ENCODE data around the gene RAB6A. TPM values are rescaled to one million over a fixed set of nuclear protein-coding genes. Genes with fewer than 3 reads are reported as not detected.

The RAB6A gene
- total RNA-seq, 1 experiment from 2014 or later = 172 TPM

DNA sequence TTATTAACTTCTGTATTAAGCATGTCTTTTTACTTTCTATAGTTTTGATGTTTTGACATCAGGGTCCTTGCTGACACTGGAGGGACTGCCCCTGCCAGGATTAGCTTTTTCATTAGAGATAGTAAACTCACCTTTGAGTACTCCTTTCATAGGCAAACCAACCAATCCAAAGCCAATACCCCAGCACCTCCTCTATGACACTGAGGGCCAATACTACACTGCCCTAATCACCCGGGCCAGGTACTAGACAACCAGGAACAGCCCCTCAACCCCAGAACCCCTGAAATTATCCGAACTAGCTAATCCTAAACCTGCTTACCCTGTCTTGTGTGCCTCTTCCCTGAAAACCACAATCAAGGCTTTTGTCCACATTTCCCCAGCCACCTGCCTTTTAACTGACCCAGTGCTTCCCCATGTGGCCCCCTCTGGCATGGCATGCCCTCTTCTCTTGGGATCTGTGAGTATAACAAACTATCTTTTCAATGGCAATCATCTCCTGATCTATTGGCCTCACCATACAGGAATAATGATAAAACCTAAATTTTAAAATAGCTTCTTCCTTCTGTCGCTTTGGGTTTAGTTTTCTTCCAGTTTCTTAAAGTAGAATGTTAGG is 31.2 kb downstream of the RAB6A start:
- peaks cover 8% of the 10 kb centered on the region for H3K4me1 Mint-ChIP-seq (ENCODE audit: insufficient read depth, unreplicated experiment)
- BruUV-seq (replicated peaks) = no TSS peak
- TF ChIP-seq, protein P1, sequence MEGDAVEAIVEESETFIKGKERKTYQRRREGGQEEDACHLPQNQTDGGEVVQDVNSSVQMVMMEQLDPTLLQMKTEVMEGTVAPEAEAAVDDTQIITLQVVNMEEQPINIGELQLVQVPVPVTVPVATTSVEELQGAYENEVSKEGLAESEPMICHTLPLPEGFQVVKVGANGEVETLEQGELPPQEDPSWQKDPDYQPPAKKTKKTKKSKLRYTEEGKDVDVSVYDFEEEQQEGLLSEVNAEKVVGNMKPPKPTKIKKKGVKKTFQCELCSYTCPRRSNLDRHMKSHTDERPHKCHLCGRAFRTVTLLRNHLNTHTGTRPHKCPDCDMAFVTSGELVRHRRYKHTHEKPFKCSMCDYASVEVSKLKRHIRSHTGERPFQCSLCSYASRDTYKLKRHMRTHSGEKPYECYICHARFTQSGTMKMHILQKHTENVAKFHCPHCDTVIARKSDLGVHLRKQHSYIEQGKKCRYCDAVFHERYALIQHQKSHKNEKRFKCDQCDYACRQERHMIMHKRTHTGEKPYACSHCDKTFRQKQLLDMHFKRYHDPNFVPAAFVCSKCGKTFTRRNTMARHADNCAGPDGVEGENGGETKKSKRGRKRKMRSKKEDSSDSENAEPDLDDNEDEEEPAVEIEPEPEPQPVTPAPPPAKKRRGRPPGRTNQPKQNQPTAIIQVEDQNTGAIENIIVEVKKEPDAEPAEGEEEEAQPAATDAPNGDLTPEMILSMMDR (IDR thresholded peaks at IDR 0.05; ENCODE audit: unreplicated experiment) = peak; percentile 28
- no peak overlapping the region for H3K4me3 Mint-ChIP-seq (ENCODE audit: unreplicated experiment)
- DNase-seq (ENCODE audit: unreplicated experiment) = peak; percentile 29
- intact Hi-C loops (cut with micrococcal nuclease) = no loop called here
- H3K27me3 Mint-ChIP-seq (ENCODE audit: insufficient read depth, unreplicated experiment) = no peaks in the 10 kb centered on the region
- no peaks in the 10 kb centered on the region for H3K9me3 Mint-ChIP-seq (ENCODE audit: unreplicated experiment)
- peaks cover 56% of the 10 kb centered on the region for H3K36me3 Mint-ChIP-seq (ENCODE audit: insufficient read depth, unreplicated experiment)
- ChIA-PET CTCF (interaction anchor here (0.6 to 1.0 kb wide), 4 partner anchors 10 to 1847 kb away, joined by 3 to 5 read pairs (median 4); no protein-coding TSS in a partner anchor), POLR2A (interaction anchor here (1.8 kb wide), 1 partner anchor 10 kb away, joined by 6 read pairs; no protein-coding TSS in a partner anchor)
- peak overlapping the region; percentile 61 for H3K27ac Mint-ChIP-seq (ENCODE audit: low read depth, unreplicated experiment)

DNA sequence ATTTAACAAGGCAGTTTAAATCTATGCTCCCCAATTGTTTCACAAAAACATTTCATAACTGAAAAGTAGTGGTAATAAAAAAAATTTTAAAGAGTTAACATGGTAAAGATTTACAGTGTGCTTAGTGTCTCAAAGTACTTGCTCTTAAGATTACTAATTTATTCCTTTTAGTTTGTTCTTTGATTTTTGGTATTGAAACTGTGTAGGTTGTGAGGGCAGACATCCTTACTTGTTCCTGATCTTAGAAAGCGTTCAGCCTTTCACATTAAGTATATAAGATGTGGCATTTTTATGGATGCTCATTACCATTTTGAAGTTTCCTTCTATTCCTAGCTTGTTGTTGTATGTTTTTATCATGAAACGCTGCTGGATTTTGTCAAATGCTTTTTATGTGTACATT is 32.9 kb downstream of the RAB6A start:
- H3K9me3 Mint-ChIP-seq (ENCODE audit: unreplicated experiment) = no peaks in the 10 kb centered on the region
- H3K4me3 Mint-ChIP-seq (ENCODE audit: unreplicated experiment) = no peak overlapping the region
- POLR2A ChIA-PET = interaction anchor here (1.0 kb wide), 1 partner anchor 20 kb away, joined by 3 read pairs; no protein-coding TSS in a partner anchor
- H3K36me3 Mint-ChIP-seq (ENCODE audit: insufficient read depth, unreplicated experiment) = peaks cover 61% of the 10 kb centered on the region
- no peak overlapping the region for H3K27ac Mint-ChIP-seq (ENCODE audit: low read depth, unreplicated experiment)
- TF ChIP-seq, protein P1 (IDR thresholded peaks at IDR 0.05; ENCODE audit: unreplicated experiment) = no peak
- CTCF ChIA-PET = interaction anchor here (0.6 kb wide), 1 partner anchor 17 kb away, joined by 5 read pairs; no protein-coding TSS in a partner anchor
- peaks cover 10% of the 10 kb centered on the region for H3K4me1 Mint-ChIP-seq (ENCODE audit: insufficient read depth, unreplicated experiment)
- no TSS peak for BruUV-seq (replicated peaks)
- no peak for DNase-seq (ENCODE audit: unreplicated experiment)
- intact Hi-C loops (cut with micrococcal nuclease) = no loop called here
- no peaks in the 10 kb centered on the region for H3K27me3 Mint-ChIP-seq (ENCODE audit: insufficient read depth, unreplicated experiment)

DNA sequence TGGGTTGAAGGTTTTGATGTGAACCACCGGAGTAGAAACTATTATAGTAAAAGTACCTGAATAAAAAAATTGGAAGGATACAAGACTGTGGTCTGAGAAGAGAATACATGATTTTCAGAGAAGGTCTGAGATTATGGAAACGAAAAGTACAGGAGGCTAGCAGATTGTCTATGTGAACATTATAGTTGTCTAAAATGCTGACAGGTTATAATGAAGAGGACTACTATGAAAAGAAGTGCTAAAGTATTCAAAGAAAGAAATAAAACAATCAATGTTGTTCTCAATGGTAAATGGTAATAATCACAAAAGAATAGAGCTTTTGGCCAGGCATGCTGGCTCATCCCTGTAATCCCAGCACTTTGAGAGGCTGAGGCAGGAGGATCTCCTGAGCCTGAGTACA is 34.0 kb downstream of the RAB6A start:
- peaks cover 10% of the 10 kb centered on the region for H3K4me1 Mint-ChIP-seq (ENCODE audit: insufficient read depth, unreplicated experiment)
- intact Hi-C loops (cut with micrococcal nuclease) = no loop called here
- H3K9me3 Mint-ChIP-seq (ENCODE audit: unreplicated experiment) = no peaks in the 10 kb centered on the region
- peak overlapping the region; percentile 14 for H3K27ac Mint-ChIP-seq (ENCODE audit: low read depth, unreplicated experiment)
- TF ChIP-seq, protein P1 (IDR thresholded peaks at IDR 0.05; ENCODE audit: unreplicated experiment) = no peak
- no peak for DNase-seq (ENCODE audit: unreplicated experiment)
- ChIA-PET POLR2A (interaction anchor here (0.7 kb wide), 1 partner anchor 25 kb away, joined by 3 read pairs; no protein-coding TSS in a partner anchor), CTCF (interaction anchor here (0.6 kb wide), 1 partner anchor 47 kb away, joined by 3 read pairs; no protein-coding TSS in a partner anchor)
- no peaks in the 10 kb centered on the region for H3K27me3 Mint-ChIP-seq (ENCODE audit: insufficient read depth, unreplicated experiment)
- H3K36me3 Mint-ChIP-seq (ENCODE audit: insufficient read depth, unreplicated experiment) = peaks cover 59% of the 10 kb centered on the region
- no peak overlapping the region for H3K4me3 Mint-ChIP-seq (ENCODE audit: unreplicated experiment)
- BruUV-seq (replicated peaks) = no TSS peak

DNA sequence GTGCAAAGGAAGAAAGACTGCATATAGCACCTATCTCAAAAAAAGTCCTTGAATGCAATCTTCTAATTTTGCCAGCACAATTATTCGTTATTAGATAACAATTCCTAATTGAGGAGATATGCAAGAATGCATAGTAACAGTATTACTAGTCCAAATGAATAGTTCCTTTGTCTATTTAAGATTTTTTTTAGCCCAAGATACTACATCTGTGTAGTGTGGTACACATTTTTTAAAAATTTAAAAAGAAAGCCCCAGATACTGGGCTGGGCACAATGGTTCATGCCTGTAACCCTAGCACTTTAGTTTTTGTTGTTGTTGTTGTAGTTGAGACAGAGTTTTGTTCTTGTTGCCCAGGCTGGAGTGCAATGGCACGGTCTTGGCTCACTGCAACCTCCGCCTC is 43.7 kb downstream of the RAB6A start:
- Mint-ChIP-seq H3K27ac (ENCODE audit: low read depth, unreplicated experiment) (no peak overlapping the region), H3K9me3 (ENCODE audit: unreplicated experiment) (no peaks in the 10 kb centered on the region), H3K27me3 (ENCODE audit: insufficient read depth, unreplicated experiment) (no peaks in the 10 kb centered on the region), H3K36me3 (ENCODE audit: insufficient read depth, unreplicated experiment) (peaks cover 72% of the 10 kb centered on the region), H3K4me3 (ENCODE audit: unreplicated experiment) (no peak overlapping the region), H3K4me1 (ENCODE audit: insufficient read depth, unreplicated experiment) (no peaks in the 10 kb centered on the region)
- BruUV-seq (replicated peaks) = no TSS peak
- ChIA-PET CTCF (interaction anchor here (0.9 kb wide), 1 partner anchor 18 kb away, joined by 3 read pairs; no protein-coding TSS in a partner anchor), POLR2A (interaction anchor here (1.0 kb wide), 1 partner anchor 23 kb away, joined by 4 read pairs; no protein-coding TSS in a partner anchor)
- intact Hi-C loops (cut with micrococcal nuclease) = no loop called here
- DNase-seq (ENCODE audit: unreplicated experiment) = no peak
- TF ChIP-seq, protein P1 (IDR thresholded peaks at IDR 0.05; ENCODE audit: unreplicated experiment) = no peak

Measured in MCF 10A (cell line).